Camera-type eye (tissue), 1 donor: Measurements from ENCODE around the gene HSPA14. TPM values are rescaled to one million over a fixed set of nuclear protein-coding genes. Genes with fewer than 3 reads are reported as not detected.

Source experiments
- total RNA-seq: library from RNA; depleted of rRNA; stranded (reverse); fragments of >200 nt; gene quantifications from one replicate; pipeline ENCODE4 v1.2.3, GENCODE V29; 2014

HSPA14 gene
- total RNA-seq, result 13.8 TPM

GRCh38 chr10:14837757-14838581 is at the start of gene HSPA14, which contains the start of the genes CDNF and MSANTD7:
Gene HSPA14 (plus strand): TSS chr10:14838306. CDS start chr10:14838403, 97 bp downstream.
Gene CDNF (minus strand): TSS chr10:14838037. CDS start chr10:14837946, 91 bp downstream.
Gene MSANTD7 (plus strand): TSS chr10:14838306. CDS start chr10:14842285, 3,979 bp downstream.

GRCh38 chr10:14878266-14879123 is 40.4 kb downstream of the HSPA14 start, which contains the start of gene SUV39H2:
Gene SUV39H2 (plus strand): TSS chr10:14878866. CDS start chr10:14878889, 23 bp downstream.

Other genes starting within 250 kb of the HSPA14 start
- 122 TPM for gene FAM107B, start 63.4 kb upstream of the HSPA14 start, total RNA-seq
- gene CDNF, start 269 bp upstream of the HSPA14 start, total RNA-seq, result 3.0 TPM
- gene MSANTD7, start within 50 bp of the HSPA14 start, total RNA-seq, result 28.4 TPM
- 31.0 TPM for gene SUV39H2, start 40.6 kb downstream of the HSPA14 start, total RNA-seq
- gene DCLRE1C, start 115.8 kb downstream of the HSPA14 start, total RNA-seq, result 13.6 TPM
- not detected for gene MEIG1, start 121.1 kb downstream of the HSPA14 start, total RNA-seq
- 0.93 TPM for gene OLAH, start 205.6 kb downstream of the HSPA14 start, total RNA-seq